Choroid plexus epithelial cell (primary cell): ENCODE data around the gene ZNF280B.

Experiments used
- DNase-seq: peaks from one replicate; pipeline ENCODE4 v3.0.0-alpha.2; 2010; ENCODE audit warnings: low read depth
- H3K4me3 ChIP-seq: 2 replicates; pipeline ENCODE4 v1.5.1; 2011; ENCODE audit warnings: low read depth, mild to moderate bottlenecking, control low read depth, low read length, moderate library complexity
- CTCF ChIP-seq: conservative IDR thresholded peaks from 2 replicates; pipeline ENCODE4 v1.5.1; 2011; ENCODE audit warnings: low read depth, mild to moderate bottlenecking, control low read depth, inconsistent platforms, low read length, moderate library complexity

ZNF280B gene

GRCh38 chr22:22546490-22546889, 37.9 kb upstream of the ZNF280B start:
- peak; percentile 76 for DNase-seq
- no peak overlapping the region for H3K4me3 ChIP-seq
- TF ChIP-seq CTCF: no peak

GRCh38 chr22:22545084-22545483, 36.5 kb upstream of the ZNF280B start:
- H3K4me3 ChIP-seq: no peak overlapping the region
- no peak for DNase-seq
- no peak for TF ChIP-seq CTCF

- no peak for TF ChIP-seq CTCF
Observed at GRCh38 chr22:22538226-22538989, 29.9 kb upstream of the ZNF280B start.

GRCh38 chr22:22536916-22537315, 28.4 kb upstream of the ZNF280B start:
- no peak for DNase-seq
- no peak for TF ChIP-seq CTCF
- H3K4me3 ChIP-seq: no peak overlapping the region

More at GRCh38 chr22:22538226-22538989, 29.9 kb upstream of the ZNF280B start:
- no peak for DNase-seq
- no peak overlapping the region for H3K4me3 ChIP-seq

GRCh38 chr22:22536515-22536914, 28.0 kb upstream of the ZNF280B start:
- no peak for DNase-seq
- H3K4me3 ChIP-seq: no peak overlapping the region
- TF ChIP-seq CTCF: no peak

GRCh38 chr22:22535662-22536061, 27.1 kb upstream of the ZNF280B start:
- TF ChIP-seq CTCF: no peak

More at GRCh38 chr22:22535662-22536061, 27.1 kb upstream of the ZNF280B start:
- no peak overlapping the region for H3K4me3 ChIP-seq
- no peak for DNase-seq
